GM12891 (cell line): Measurements from ENCODE around the gene DNAH7.
"Not testable (repeated sequence)": the region's sequence is repeated elsewhere in the genome, so short reads cannot be mapped to it uniquely, and the experiment has no call there.

Source experiments
- DNase-seq: peaks from one replicate; pipeline ENCODE4 v3.0.0; 2011; ENCODE audit warnings: low spot score; ENCODE audit not compliant: insufficient read length
- FAIRE-seq: peaks from 2 replicates; lab custom pipeline; 2011; peaks lifted over from hg19 to GRCh38; lab: Jason Lieb, UNC
- PAX5 ChIP-seq: IDR thresholded peaks from 2 replicates; pipeline ENCODE4 v1.6.1; 2011; ENCODE audit warnings: low read length, moderate library complexity, mild to moderate bottlenecking; ENCODE audit not compliant: insufficient read depth, severe bottlenecking
- POLR2A ChIP-seq: IDR thresholded peaks from 2 replicates; pipeline ENCODE4 v1.6.1; 2011; ENCODE audit warnings: low read depth, low read length, control low read depth
- POLR2AphosphoS5 ChIP-seq: IDR thresholded peaks from 2 replicates; pipeline ENCODE4 v1.6.1; 2011; ENCODE audit warnings: low read depth, low read length, control low read depth
- POU2F2 ChIP-seq: IDR thresholded peaks from 2 replicates; pipeline ENCODE4 v1.6.1; 2011; ENCODE audit warnings: low read depth, mild to moderate bottlenecking, control low read depth, low read length, moderate library complexity
- SPI1 ChIP-seq: IDR thresholded peaks from 2 replicates; pipeline ENCODE4 v1.6.1; 2011; ENCODE audit warnings: low read depth, low read length, control low read depth
- TAF1 ChIP-seq: IDR thresholded peaks from 2 replicates; pipeline ENCODE4 v1.6.1; 2011; ENCODE audit warnings: low read depth, low read length, control low read depth

Gene DNAH7

DNA sequence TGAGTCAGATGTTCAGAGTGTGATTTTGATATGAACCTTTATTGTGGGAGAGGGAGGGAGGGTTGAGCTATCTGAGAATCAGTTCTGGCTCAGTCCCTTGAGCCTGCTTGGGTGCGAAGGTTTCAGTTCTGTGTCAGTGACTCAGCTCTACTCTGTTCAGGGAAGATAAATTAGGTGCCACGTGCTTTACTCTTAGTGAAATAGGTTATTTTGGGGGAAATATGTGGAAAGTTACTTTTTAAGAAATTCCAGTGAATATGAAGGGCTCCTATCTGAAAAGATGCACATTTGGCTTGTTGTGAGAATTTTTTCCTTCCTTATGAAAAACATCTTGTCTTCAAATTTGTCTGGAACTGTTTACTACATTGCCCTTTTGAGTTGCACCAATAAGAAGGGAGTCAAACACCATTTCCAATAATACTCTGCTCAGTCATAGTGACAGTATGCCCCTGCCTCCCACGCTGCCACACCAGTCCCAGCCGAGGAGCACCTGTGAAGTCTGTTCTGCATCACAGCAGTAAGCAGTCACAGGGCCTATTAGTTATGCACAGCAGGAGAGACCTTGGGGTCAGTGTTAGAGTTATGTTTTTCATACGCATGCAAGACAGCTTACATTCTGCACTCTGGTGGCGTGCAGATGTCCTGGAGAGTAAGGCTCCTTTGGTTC, 32.8 kb upstream of the DNAH7 start:
- peak; percentile 27 for DNase-seq
- TF ChIP-seq POLR2AphosphoS5 = no peak
- TF ChIP-seq POU2F2 = peak; percentile 98
- peak; percentile 41 for TF ChIP-seq PAX5
- TF ChIP-seq POLR2A = no peak
- peak; percentile 73 for TF ChIP-seq SPI1
- TF ChIP-seq TAF1 = no peak
- peak; percentile 100 for FAIRE-seq

DNA sequence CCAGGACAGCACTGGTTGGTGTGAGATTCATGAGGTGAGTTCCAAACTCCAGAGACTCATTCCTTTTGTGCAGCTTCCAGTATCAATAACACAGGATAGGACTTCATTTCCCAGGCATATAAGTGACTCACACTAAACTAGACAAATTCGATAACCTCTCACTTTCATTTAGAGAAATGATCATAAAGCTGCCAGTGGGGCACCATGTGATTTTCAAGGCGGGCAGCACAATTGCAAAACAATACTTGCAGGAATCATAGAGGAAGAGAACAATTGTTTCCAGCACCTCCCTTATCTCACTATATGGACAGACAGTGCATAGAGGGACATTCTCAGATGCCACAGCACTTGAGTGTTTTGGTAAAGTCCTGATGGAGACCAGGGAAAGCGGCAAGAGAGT, 31.3 kb upstream of the DNAH7 start:
- FAIRE-seq = no peak
- no peak for DNase-seq
- TF ChIP-seq POLR2A = no peak
- no peak for TF ChIP-seq POLR2AphosphoS5
- TF ChIP-seq TAF1 = no peak
- no peak for TF ChIP-seq PAX5
- TF ChIP-seq POU2F2 = no peak
- TF ChIP-seq SPI1 = no peak

- DNase-seq (no peak), FAIRE-seq (peak; percentile 26)
- TF ChIP-seq TAF1 (no peak), PAX5 (no peak), SPI1 (peak; percentile 82)
These were observed 29.4 kb upstream of the DNAH7 start for GRCh38 chr2:196097864-196098660.

- TF ChIP-seq POLR2A (no peak), POLR2AphosphoS5 (no peak), TAF1 (no peak), POU2F2 (no peak), SPI1 (no peak), PAX5 (no peak)
- FAIRE-seq (no peak), DNase-seq (no peak)
These were observed 28.5 kb upstream of the DNAH7 start for GRCh38 chr2:196096982-196097745.

DNA sequence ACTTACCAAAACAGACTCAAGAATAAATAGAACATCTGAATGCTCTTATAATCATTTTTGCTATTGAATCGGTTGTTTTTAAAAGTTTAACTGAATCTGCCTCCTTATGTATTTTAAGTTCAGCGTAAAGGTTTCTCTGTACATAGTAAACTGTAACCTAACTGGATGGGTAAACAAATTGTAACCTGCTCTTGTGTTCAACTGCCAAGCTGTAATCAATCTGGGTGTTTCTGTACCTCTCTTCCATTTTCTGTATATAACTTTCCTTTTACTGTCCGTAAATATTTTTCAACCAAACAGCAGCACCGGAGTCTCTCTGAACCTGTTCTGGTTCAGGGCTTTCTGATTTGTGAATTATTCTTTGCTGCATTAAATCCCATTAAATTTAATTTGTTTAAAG, 27.6 kb upstream of the DNAH7 start:
- TF ChIP-seq POU2F2 (no peak), TAF1 (no peak), POLR2AphosphoS5 (no peak), SPI1 (no peak), PAX5 (no peak), POLR2A (no peak)
- no peak for DNase-seq
- FAIRE-seq = no peak

GRCh38 chr2:196089448-196089847, 20.8 kb upstream of the DNAH7 start:
- not testable (repeated sequence) for FAIRE-seq, DNase-seq

- TF ChIP-seq TAF1 (no peak), PAX5 (no peak), POLR2A (no peak), POLR2AphosphoS5 (no peak), SPI1 (no peak), POU2F2 (no peak)
- FAIRE-seq = peak; percentile 20
- no peak for DNase-seq
These were observed 19.6 kb upstream of the DNAH7 start for GRCh38 chr2:196088203-196088602.

DNA sequence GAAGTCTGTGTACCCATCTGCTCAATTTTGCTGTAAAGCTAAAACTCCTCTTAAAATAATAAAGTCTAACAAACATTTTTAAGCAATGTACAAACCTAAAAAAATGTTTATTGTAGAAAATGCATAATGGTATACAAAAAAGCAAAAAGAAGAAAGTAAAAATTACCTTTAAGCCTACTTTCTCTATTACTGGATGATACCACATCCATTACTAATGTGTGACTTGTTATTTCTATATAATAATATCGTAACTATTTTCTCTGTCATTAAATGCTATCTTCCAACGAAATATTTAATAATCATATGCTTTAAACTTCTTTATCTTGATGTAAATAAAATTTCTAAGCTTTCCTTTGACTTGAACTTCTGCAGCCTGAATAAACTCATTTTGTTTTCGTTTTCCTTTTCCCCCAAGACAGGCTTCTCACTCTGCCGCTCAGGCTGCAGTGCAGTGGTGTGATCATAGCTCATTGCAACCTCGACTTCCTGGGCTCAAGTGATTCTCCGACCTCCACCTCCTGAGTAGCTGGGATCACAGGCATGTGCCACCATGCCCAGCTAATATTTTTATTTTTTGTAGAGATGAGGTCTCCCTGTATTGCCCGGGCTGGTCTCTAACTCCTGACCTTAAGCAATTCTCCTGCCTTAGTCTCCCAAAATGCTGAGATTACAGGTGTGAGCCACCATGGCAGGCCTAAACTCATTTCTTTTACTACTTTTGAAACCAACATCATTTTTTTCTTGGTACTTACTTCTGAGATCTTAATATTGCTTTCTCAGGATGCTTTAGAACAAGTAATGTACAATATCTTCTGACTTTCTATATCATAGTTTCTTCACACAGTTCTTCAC, 18.1 kb upstream of the DNAH7 start:
- no peak for DNase-seq
- TF ChIP-seq TAF1 (no peak), SPI1 (no peak), POLR2A (no peak), PAX5 (no peak), POLR2AphosphoS5 (no peak), POU2F2 (no peak)
- no peak for FAIRE-seq

DNA sequence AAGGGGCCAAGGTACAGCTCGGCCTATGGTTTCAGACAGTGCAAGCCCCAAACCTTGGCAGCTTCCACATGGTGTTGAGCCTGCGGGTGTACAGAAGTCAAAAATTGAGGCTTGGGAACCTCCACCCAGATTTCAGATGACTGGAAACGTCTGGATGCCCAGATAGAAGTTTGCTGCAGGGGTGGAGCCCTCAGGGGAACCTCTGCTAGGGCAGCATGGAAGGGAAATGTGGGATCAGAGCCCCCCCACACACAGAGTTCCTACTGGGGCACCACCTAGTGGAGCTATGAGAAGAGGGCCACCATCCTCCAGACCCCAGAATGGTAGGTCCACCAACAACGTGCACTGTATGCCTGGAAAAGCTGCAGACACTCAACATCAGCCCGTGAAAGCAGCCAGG, 15.0 kb upstream of the DNAH7 start:
- FAIRE-seq (no peak), DNase-seq (no peak)
- no peak for TF ChIP-seq POLR2AphosphoS5
- TF ChIP-seq POU2F2 = no peak
- no peak for TF ChIP-seq SPI1
- TF ChIP-seq TAF1 = no peak
- no peak for TF ChIP-seq PAX5
- no peak for TF ChIP-seq POLR2A
